COLO668 (cell line): ENCODE results near the gene CLINT1.
"Not testable (repeated sequence)": the region's sequence is repeated elsewhere in the genome, so short reads cannot be mapped to it uniquely, and the experiment has no call there.

ENCODE experiments used
- DNase-seq: peaks from one replicate; lab custom pipeline; 2025; ENCODE audit not compliant: unreplicated experiment; lab: John Stamatoyannopoulos, UW

CLINT1 gene

DNA sequence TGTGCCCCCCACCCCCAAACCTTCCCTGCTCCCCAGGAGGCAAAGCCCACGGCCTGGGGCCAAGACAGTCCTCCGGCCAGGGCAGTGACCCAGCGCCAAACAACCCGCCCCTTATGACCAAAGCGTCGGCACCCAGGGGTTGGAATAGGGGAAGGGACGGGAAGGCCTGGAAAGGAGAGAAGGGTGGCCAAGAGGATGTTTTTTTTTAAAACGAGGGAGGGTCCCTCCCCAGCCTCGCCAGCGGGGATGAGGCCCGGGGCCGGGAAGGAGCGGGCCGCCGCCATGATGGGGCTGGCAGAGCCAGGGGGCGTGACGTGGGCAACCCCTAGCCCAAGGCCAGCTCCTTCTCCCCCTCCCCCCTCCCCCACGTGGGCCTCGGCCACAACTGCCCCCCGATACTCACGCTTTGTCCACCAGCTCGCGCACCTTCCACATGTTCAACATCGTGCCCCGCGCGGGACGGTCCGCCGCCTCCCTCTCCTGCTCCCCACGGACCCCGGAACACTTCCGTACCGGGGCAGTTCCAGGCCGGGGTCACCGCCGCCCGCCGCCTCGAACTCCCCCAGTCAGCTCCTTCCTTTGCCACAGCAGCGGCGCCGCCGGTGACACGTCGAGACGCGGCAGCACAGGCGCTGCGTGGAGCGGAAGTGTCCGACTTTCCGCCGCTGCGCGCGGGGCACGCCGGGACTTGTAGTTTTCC lies at the start of gene CLINT1:
CLINT1 (minus strand) TSS at position 619 of the 700 bp plus-strand sequence; CDS start at position 444, 175 bp downstream.
- peak; percentile 87 for DNase-seq

DNA sequence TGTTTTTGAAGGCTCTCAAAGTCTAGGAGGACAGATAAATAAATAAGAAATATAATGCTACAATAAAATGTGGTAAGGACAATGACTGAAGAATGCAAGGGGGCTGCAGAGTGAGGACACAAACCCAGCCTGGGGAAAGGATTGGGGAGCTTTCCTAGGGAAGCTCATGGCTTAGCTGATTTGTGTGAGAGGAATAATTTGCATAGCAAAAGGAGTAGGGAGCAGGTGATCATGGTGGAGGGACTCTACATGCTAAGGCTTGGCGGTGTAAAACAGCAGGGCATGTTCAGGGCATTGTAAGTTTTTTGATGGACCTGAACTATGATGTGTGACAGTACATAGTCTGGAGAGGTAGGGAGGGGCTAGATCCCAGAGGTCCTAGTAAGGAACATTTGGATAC lies 49.5 kb upstream of the CLINT1 start:
- no peak for DNase-seq

DNA sequence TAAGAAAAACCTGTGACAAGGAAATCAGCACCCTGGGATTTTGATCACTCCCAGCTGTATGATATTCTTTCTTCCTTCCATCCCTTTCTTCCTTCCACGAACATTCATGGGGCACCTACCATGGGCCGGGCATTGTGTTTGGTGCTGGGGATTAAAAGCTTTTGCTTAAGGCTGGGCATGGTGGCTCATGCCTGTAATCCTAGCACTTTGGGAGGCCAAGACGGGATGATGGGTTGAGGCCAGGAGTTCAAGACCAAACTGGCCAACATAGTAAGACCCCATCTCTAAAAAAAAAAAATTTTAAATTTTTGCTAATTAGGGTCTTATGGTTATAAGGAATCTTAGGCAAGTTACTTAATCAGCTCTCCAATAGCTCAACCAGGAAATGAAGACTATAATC lies 48.5 kb upstream of the CLINT1 start:
- DNase-seq, result no peak

DNA sequence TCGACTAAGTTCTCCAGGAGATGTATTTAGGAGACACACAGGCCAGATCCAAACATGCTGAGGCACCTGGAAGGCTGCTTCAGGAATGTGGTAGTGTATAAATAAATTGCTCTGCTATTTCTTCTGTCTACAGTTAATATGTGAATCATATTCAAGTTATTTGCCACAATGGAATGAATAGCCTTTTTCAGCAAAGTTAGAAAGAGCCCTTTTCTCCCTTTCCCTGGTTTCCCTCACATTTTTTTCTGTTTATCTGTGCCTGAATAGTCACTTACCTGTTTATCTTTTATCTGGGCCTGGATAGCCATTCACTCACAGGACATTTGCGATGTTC lies 44.1 kb upstream of the CLINT1 start:
- DNase-seq, result no peak

DNA sequence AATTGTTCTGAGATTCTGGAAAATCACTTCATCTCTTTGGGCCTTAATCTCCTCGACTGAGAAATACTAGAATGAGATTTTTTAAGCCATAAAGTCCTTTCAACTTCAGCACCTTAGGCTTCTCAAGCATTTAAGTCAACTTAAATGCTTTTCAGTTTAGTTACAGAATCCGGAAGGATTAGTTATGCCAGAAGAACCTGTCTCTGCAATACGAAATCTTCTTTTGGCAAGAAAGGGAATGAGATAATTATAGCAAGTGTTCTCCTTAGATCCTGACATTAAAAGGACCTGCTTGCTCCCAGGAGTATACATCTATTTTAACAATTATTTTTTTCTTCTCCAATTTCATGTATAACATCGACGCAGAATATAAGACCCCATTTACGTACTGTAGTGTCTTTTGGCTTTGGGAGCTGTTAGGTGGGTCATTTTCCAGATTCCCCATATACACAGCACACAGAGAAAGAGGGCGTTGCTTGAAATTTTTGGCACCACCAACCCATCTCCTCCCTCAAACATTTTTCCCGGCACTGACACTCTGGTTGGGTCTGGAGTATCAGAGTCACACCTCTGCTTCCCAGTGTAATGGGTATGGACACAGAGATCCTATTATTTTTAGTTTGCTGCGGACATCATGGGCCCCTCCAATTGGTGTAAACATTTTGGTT lies 43.6 kb upstream of the CLINT1 start:
- no peak for DNase-seq

GRCh38 chr5:157900644-157901043 lies 41.7 kb upstream of the CLINT1 start:
- peak; percentile 70 for DNase-seq

GRCh38 chr5:157893611-157894010 lies 34.7 kb upstream of the CLINT1 start:
- no peak for DNase-seq

DNA sequence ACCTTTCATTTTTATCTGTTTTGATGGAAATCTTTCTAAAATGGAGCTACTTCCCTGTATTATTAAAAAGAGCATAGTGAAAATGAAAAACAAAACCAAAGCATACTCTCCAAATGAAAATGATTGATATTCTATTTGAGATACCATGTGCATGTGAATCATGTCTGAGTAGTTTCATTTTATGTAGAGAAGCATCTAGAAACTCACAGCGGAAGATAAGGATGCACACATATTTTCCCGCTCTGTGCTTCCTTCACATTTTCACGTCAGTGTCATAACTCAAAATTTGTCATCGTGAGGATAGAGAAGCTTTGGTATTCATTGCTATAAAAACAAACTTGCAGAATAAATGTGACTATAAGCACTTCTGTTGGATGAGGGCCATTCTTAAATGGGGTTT lies 34.0 kb upstream of the CLINT1 start:
- no peak for DNase-seq

DNA sequence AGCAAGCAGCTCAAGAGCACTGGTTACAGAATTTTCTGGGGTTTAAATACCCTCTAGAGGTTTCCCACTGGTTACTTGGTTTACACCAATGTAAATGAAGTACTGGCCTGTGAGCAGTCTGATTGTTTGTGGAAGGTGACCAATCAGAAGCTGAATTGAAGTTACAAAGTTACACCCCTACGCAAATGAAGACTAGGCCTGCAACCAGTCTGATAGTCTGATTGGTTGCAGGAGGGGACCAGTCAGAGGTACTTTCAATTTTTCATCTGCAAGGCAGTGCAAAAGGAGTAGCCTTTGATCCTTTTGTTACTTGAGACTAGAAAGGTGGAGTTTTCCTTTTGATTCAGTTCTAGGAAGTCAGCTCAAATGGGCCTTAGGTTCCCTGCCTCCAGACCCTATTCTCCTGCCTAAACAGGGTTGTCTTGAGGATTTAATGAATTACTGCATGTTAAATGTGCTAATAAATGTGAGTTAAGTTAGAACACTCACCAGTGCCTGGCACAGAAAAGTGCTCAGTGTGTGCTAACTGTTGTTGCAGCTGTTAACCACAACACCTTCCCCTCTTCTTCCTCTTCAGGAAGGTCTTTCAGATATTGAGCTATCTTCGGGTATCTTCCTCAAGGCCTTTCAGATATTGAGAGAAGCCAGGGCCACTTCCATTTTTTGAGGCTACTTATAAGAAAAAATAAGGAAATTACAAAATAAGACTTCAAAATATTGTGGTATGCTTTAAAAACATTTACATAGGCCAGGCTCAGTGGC lies 32.1 kb upstream of the CLINT1 start:
- DNase-seq, result no peak

GRCh38 chr5:157888814-157889532 lies 30.0 kb upstream of the CLINT1 start:
- no peak for DNase-seq

DNA sequence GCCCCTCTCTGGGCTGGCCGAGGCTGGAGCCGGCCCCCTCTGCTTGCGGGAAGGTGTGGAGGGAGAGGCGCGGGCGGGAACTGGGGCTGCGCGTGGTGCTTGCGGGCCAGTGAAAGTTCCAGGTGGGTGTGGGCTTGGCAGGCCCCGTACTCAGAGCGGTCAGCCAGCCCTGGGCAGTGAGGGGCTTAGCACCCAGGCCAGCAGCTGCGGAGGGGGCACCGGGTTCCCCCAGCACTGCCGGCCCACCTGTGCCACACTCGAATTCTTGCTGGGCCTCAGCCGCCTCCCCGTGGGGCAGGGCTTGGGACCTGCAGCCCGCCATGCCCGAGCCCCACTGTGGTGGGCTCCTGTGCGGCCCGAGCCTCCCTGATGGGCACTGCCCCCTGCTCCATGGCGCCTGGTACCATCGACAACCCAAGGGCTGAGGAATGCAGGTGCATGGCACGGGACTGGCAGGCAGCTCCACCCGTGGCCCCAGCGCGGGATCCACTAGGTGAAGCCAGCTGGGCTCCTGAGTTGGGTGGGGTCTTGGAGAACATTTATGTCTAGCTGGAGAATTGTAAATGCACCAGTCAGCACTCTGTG lies 27.9 kb upstream of the CLINT1 start:
- no peak for DNase-seq

DNA sequence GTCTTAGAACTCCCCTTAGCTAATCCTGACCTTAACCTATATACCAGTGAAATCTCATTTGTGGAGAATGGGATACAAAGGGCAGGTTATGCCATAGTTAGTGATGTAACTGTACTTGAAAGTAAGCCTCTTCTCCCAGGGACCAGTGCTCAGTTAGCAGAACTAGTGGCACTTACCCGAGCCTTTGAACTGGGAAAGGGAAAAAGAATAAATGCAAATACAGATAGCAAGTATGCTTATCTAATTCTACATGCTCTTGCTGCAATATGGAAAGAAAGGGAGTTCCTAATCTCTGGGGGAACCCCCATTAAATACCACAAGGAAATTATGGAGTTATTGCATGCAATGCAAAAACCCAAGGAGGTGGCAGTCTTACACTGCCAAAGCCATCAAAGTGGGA lies 26.1 kb upstream of the CLINT1 start:
- DNase-seq, result not testable (repeated sequence)

GRCh38 chr5:157881498-157881897 lies 22.6 kb upstream of the CLINT1 start:
- DNase-seq, result not testable (repeated sequence)

DNA sequence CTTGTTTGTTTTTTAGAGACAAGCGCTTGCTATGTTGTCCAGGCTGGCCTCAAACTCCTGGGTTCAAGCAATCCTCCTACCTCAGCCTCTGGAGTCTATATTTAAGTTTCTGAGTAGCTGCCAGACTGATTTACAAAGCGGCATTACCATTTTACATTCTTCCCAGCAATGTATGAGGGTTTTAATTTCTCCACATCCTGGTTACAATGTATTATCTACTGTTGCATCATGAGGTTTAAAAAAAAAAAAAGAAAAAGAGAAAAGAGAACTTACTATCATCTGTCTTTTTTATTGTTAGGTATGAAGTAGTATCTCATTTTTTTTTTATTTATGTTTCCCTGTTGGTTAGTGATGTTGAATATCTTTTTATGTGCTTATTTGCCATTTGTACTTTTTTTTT lies 18.9 kb upstream of the CLINT1 start:
- no peak for DNase-seq

DNA sequence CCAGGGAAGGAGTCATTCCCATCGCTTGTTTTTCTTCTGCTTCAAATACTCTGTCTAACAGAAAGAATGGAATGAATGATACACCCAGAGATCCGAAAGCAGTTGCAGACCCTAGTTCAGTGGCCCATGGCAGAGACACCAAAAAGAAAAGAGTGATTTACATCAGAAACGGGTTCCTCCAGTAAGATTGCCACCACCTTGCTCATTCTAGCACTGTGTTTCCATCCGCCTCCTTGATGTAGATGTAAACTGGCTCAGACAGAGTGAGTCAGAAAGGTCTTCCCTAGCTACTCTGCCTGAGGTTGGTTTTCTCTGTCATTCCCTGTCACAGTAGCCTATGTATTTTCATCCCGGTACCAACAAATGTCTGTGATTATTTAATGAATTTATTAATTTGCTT lies 15.9 kb upstream of the CLINT1 start:
- DNase-seq, result no peak

DNA sequence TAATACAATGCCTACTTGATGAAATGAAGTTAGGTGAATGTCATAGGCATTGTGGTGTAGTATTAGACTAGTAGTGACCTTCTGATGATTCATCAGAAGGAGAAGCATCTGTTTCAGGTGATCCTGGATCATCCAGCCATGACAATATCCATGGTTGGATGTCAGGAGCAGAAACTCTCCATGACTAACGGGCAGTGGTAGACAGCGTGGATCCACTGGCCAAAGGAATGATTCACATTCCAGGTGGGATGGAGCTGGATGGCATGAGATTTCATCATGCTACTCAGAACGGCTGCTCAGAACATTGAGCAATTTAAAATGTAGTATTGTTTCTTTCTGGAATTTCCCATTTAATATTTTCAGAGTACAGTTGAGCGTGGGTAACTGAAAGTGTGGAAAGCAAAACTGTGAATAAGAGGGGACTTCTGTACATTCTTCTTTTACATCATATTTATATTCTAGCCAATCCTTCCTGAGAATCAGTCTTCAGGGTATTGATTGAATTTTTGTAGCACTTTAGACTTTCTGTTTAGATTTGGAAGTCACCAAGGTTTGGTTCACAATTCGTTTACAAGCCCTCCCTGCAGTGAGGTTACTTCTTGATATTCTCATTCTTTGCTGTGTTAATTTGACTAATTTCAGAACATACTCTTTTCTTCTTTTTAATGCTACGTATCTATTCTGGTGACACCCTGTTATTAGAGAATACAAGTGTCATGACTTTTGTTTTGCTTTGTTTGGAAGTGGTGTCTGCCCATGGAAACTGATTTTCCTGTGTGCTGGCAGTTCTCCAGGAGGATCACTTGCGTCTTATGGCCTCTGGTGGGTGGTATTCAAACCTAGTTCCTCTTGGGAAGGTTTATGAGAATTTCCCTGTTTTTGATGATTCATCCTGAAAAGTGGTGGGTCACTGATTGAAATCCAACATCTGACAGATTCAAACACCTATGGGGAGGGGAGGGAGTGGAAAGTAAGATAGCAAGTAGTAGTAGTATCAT lies 12.2 kb upstream of the CLINT1 start:
- no peak for DNase-seq

- DNase-seq, result no peak
These were observed 8.9 kb upstream of the CLINT1 start for GRCh38 chr5:157867751-157868387.

- no peak for DNase-seq
These were observed 7.6 kb upstream of the CLINT1 start for GRCh38 chr5:157866536-157866935.

DNA sequence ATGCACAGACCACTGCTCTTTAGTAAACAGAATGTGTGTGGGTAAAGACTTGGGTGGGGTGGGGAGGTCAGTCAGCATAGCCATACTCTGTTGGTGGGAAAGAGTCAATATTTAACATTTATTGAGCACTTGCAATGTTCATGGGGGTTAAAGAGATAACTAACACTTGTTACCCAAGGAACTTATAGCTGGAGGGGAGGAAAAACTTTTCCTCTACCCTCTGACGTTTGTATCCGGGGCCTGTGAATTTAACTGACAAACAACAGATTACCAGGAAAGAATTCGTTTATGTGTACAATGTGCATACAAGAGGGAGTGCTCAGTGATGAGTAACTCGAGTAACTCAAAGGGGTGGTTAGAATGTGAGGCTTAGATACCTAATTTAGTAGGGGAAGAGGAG lies 6.8 kb upstream of the CLINT1 start:
- no peak for DNase-seq
